PC-3 (cell line): ENCODE data around the gene SKAP1. TPM values are rescaled to one million over a fixed set of nuclear protein-coding genes. Genes with fewer than 3 reads are reported as not detected.

Experiments
- ATAC-seq: fragments of 200-7000 bp; cut with Tn5 transposase; 2 replicates; pipeline ENCODE4 v1.9.1; 2020; ENCODE audit warnings: mild to moderate bottlenecking, moderate library complexity
- BruUV-seq: library from RNA; stranded (reverse); fragments of 400-500 nt; replicated peaks from 2 replicates; lab custom pipeline; 2021; lab: Mats Ljungman, UMichigan
- CTCF ChIA-PET: fragments of 300-600 bp; sonication (Branson Sonifier 250); formaldehyde crosslinking; loops from one replicate; lab custom pipeline; 2022; ENCODE audit warnings: antibody characterized with exemption; lab: Charles Lee
- POLR2A ChIA-PET: fragments of 300-600 bp; sonication (Branson Sonifier 250); formaldehyde crosslinking; loops from one replicate; lab custom pipeline; 2022; ENCODE audit warnings: antibody characterized with exemption; ENCODE audit not compliant: unreplicated experiment; lab: Charles Lee
- DNase-seq: peaks from one replicate; pipeline ENCODE4 v3.0.0-alpha.2; 2015
- H2AFZ ChIP-seq: fragments of 300-600 bp; sonication (generic); 2 replicates; pipeline ENCODE4 v1.6.0; 2016; ENCODE audit warnings: antibody characterized with exemption, low read length
- H3F3A ChIP-seq: fragments of 300-600 bp; sonication (generic); one replicate; pipeline ENCODE4 v1.6.0; 2017; ENCODE audit warnings: antibody characterized with exemption, low read length, control low read depth, mild to moderate bottlenecking; ENCODE audit not compliant: unreplicated experiment
- H3K27ac ChIP-seq: fragments of 300-600 bp; sonication (generic); 2 replicates; pipeline ENCODE4 v1.5.1; 2016; ENCODE audit warnings: mild to moderate bottlenecking, low read length
- H3K27me3 ChIP-seq: fragments of 300-600 bp; sonication (generic); 2 replicates; pipeline ENCODE4 v1.6.1; 2016; ENCODE audit warnings: low read length, mixed read lengths
- H3K36me3 ChIP-seq: fragments of 300-600 bp; sonication (generic); 2 replicates; pipeline ENCODE4 v1.6.1; 2016; ENCODE audit warnings: low read depth, mixed run types, low read length, mixed read lengths
- H3K4me1 ChIP-seq: fragments of 300-600 bp; sonication (generic); 2 replicates; pipeline ENCODE4 v1.5.1; 2016; ENCODE audit warnings: low read length; ENCODE audit not compliant: insufficient read depth
- H3K4me2 ChIP-seq: fragments of 300-600 bp; sonication (generic); 2 replicates; pipeline ENCODE4 v1.6.0; 2016; ENCODE audit warnings: low read length
- H3K4me3 ChIP-seq: fragments of 300-600 bp; sonication (generic); 2 replicates; pipeline ENCODE4 v1.5.1; 2016; ENCODE audit warnings: mild to moderate bottlenecking, low read length, mixed read lengths
- H3K79me2 ChIP-seq: fragments of 300-600 bp; sonication (generic); 2 replicates; pipeline ENCODE4 v1.6.1; 2017; ENCODE audit warnings: low read length, mixed read lengths
- H3K9ac ChIP-seq: fragments of 300-600 bp; sonication (generic); 2 replicates; pipeline ENCODE4 v1.6.0; 2016; ENCODE audit warnings: mild to moderate bottlenecking, low read length
- H3K9me2 ChIP-seq: fragments of 300-600 bp; sonication (generic); replicated peaks from 2 replicates; pipeline ENCODE4 v1.6.1; 2016; ENCODE audit warnings: mixed run types, low read length, mixed read lengths
- H3K9me3 ChIP-seq: fragments of 300-600 bp; sonication (generic); 2 replicates; pipeline ENCODE4 v1.6.1; 2016; ENCODE audit warnings: low read length, mixed read lengths
- H4K20me1 ChIP-seq: fragments of 300-600 bp; sonication (generic); 2 replicates; pipeline ENCODE4 v1.6.1; 2016; ENCODE audit warnings: low read length, mixed read lengths
- EZH2 ChIP-seq: fragments of 300-600 bp; sonication (generic); IDR thresholded peaks from one replicate; pipeline ENCODE4 v1.6.1; 2017; ENCODE audit warnings: antibody characterized with exemption, mild to moderate bottlenecking, low read length; ENCODE audit not compliant: unreplicated experiment
- EZH2phosphoT487 ChIP-seq: fragments of 300-600 bp; sonication (generic); IDR thresholded peaks from 2 replicates; pipeline ENCODE4 v1.6.1; 2018; ENCODE audit warnings: mild to moderate bottlenecking, antibody characterized with exemption, low read length, borderline replicate concordance
- intact Hi-C: fragments of 100-400 bp; cut with micrococcal nuclease; formaldehyde crosslinking; loops from 2 replicates; pipeline ENCODE4 v1.9.0; 2023
- total RNA-seq: library from RNA; depleted of rRNA; stranded (reverse); fragments of >200 nt; gene quantifications from 2 replicates; pipeline ENCODE4 v1.2.3, GENCODE V29; 2014
- TF ChIP-seq, protein P1 (sequence below): fragments of 300-600 bp; sonication (generic); conservative IDR thresholded peaks from 2 replicates; pipeline ENCODE4 v1.5.1; 2017; ENCODE audit warnings: antibody characterized with exemption, low read depth, mild to moderate bottlenecking, low read length

Gene SKAP1
- total RNA-seq, 1 experiment from 2014 or later, result not detected

DNA sequence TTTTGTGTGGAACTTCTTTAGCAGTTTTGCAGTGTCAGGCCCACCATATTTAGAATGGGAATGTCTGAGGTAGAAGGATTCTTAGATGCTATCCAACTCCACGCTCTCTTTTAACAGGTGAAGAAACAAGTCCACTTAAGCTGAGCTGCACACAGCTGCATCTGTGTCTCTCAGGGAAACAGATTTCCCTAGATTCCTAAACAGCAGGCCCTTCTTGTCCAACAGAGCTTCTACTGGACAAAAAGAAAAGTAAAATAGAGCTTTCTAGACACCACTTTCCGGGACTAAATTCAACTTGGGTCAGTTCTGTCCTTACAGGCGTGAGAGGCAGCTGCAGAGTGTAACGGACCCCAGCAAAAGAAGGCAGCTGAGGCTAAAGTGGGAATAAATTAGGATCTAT, 270.8 kb downstream of the SKAP1 start:
- no TSS peak for BruUV-seq
- Histone ChIP-seq H2AFZ (no peak overlapping the region), H3K4me3 (no peak overlapping the region), H4K20me1 (no peaks in the 10 kb centered on the region), H3K9me2 (no peaks in the 10 kb centered on the region), H3K27ac (no peak overlapping the region), H3K9me3 (no peaks in the 10 kb centered on the region), H3K79me2 (no peaks in the 10 kb centered on the region), H3K36me3 (no peaks in the 10 kb centered on the region), H3K9ac (no peak overlapping the region), H3K4me1 (no peaks in the 10 kb centered on the region), H3K27me3 (no peaks in the 10 kb centered on the region), H3K4me2 (no peak overlapping the region), H3F3A (no peaks in the 10 kb centered on the region)
- TF ChIP-seq, protein P1, sequence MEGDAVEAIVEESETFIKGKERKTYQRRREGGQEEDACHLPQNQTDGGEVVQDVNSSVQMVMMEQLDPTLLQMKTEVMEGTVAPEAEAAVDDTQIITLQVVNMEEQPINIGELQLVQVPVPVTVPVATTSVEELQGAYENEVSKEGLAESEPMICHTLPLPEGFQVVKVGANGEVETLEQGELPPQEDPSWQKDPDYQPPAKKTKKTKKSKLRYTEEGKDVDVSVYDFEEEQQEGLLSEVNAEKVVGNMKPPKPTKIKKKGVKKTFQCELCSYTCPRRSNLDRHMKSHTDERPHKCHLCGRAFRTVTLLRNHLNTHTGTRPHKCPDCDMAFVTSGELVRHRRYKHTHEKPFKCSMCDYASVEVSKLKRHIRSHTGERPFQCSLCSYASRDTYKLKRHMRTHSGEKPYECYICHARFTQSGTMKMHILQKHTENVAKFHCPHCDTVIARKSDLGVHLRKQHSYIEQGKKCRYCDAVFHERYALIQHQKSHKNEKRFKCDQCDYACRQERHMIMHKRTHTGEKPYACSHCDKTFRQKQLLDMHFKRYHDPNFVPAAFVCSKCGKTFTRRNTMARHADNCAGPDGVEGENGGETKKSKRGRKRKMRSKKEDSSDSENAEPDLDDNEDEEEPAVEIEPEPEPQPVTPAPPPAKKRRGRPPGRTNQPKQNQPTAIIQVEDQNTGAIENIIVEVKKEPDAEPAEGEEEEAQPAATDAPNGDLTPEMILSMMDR, result no peak
- TF ChIP-seq EZH2 (no peak), EZH2phosphoT487 (no peak)
- CTCF ChIA-PET, result interaction anchor here (0.6 kb wide), 2 partner anchors 54 to 563 kb away, joined by 3 read pairs; no protein-coding TSS in a partner anchor
- intact Hi-C loops, result no loop called here
- no peak for DNase-seq
- no peak for ATAC-seq
- POLR2A ChIA-PET, result no interaction called here

DNA sequence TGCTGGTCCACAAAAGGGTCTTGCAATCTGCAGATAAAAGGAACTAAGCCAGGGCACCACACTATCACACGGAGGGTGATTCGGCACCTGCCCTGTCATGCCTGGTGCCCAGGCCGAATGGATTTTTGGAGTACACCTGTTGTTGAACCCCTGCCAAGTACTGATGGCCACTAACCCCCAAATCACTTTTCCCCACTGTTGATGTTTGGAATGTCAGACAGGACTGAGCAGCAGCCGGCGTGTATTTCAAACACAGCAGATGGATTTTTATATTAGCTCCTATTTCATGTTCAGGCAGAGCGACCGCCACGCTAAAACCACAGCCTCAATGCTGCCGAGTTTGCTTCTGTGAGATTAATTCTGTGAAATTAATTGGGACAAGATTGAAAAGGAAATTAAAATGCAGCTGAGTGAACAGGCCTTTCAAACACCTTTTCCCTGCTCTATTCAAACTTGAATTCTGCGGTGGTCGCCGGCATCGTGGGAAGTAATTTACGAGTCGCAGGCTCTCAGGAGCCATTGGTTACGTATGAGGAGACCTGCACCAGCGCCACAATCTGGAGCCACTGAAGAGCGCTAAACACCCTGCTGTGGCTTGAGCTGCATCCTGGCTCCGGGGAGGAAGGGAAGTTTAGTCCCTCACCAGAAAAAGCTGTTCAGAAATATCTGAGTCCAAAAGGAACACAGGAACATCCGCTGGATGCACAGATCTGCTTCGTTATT, 274.0 kb downstream of the SKAP1 start:
- Histone ChIP-seq H3K79me2 (no peaks in the 10 kb centered on the region), H3K9me3 (no peaks in the 10 kb centered on the region), H2AFZ (no peak overlapping the region), H3K27me3 (peaks cover 18% of the 10 kb centered on the region), H3K4me2 (no peak overlapping the region), H3K9me2 (no peaks in the 10 kb centered on the region), H4K20me1 (no peaks in the 10 kb centered on the region), H3K27ac (no peak overlapping the region), H3F3A (no peaks in the 10 kb centered on the region), H3K9ac (no peak overlapping the region), H3K4me3 (no peak overlapping the region), H3K4me1 (no peaks in the 10 kb centered on the region), H3K36me3 (no peaks in the 10 kb centered on the region)
- TF ChIP-seq EZH2phosphoT487 (no peak), EZH2 (no peak)
- TF ChIP-seq, protein P1, result no peak
- ATAC-seq, result no peak
- BruUV-seq, result no TSS peak
- CTCF ChIA-PET, result no interaction called here
- DNase-seq, result no peak
- POLR2A ChIA-PET, result no interaction called here
- intact Hi-C loops, result no loop called here

DNA sequence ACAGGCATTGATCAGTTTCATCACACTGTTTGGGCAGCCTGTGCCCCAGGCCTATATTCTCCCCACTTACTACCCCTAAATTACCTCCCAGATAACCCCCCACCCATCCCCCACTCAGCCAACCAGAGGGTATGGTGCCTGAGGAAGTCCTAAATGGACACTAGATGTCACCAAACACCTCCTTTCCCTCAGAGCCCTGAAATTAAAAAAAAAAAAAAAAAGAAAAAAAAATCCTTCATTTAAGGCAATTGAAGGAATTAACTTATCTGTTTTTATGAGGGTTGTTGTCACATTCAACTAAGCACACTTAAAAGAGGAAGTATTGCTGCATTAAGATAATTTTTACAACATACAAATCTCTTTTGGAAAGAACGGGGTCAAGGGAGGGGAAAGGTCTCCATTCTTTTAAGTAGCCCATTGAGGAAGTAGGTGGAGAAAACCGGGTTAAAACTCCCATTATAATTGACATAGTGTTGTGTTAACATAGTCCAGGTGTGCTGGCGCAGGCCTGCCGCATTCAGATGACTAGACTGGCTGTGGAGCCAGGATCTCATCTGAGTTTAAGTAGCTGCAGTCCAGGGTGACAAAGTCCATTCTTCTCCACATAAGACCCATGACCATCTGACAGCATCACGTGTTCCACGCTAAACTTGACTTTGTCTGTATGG, 276.2 kb downstream of the SKAP1 start:
- peaks cover 41% of the 10 kb centered on the region for H3K27me3 ChIP-seq
- H3K79me2 ChIP-seq, result no peaks in the 10 kb centered on the region
- no peak overlapping the region for H3K27ac ChIP-seq
- no TSS peak for BruUV-seq
- ChIA-PET CTCF (interaction anchor here (0.5 to 0.6 kb wide), 3 partner anchors 11 to 518 kb away, joined by 3 to 8 read pairs (median 4); no protein-coding TSS in a partner anchor), POLR2A (no interaction called here)
- H3K36me3 ChIP-seq, result no peaks in the 10 kb centered on the region
- H4K20me1 ChIP-seq, result no peaks in the 10 kb centered on the region
- peak; percentile 85 for ATAC-seq
- H3K4me1 ChIP-seq, result no peaks in the 10 kb centered on the region
- no peaks in the 10 kb centered on the region for H3K9me2 ChIP-seq
- no peak overlapping the region for H3K4me3 ChIP-seq
- H3K9ac ChIP-seq, result no peak overlapping the region
- TF ChIP-seq, protein P1, result peak; percentile 86
- TF ChIP-seq EZH2 (no peak), EZH2phosphoT487 (no peak)
- peak; percentile 64 for DNase-seq
- no peak overlapping the region for H3K4me2 ChIP-seq
- H3F3A ChIP-seq, result no peaks in the 10 kb centered on the region
- H2AFZ ChIP-seq, result no peak overlapping the region
- intact Hi-C loops, result loop anchor here (1.0 to 2.0 kb wide), 3 partner anchors 183 to 465 kb away; no protein-coding TSS in a partner anchor
- no peaks in the 10 kb centered on the region for H3K9me3 ChIP-seq
